OCI-LY1 (cell line): ENCODE measurements around the gene IGFBP2.

ENCODE experiments used
- H2AFZ ChIP-seq: fragments of 200-600 bp; sonication (generic), shearing (Covaris generic); 2 replicates; pipeline ENCODE4 v1.6.0; 2014; ENCODE audit warnings: antibody characterized with exemption, mild to moderate bottlenecking, low read length
- H3F3A ChIP-seq: fragments of 200-600 bp; sonication (generic), shearing (Covaris generic); 2 replicates; pipeline ENCODE4 v1.6.0; 2014; ENCODE audit warnings: mild to moderate bottlenecking, antibody characterized with exemption, low read length, moderate library complexity; ENCODE audit not compliant: insufficient read depth
- H3K27ac ChIP-seq: fragments of 200-600 bp; sonication (generic); 2 replicates; pipeline ENCODE4 v1.5.1; 2014; ENCODE audit warnings: low read length, mixed run types, mild to moderate bottlenecking, low read depth; ENCODE audit not compliant: poor library complexity, severe bottlenecking
- H3K27me3 ChIP-seq: fragments of 200-600 bp; sonication (generic); 2 replicates; pipeline ENCODE4 v1.6.0; 2014; ENCODE audit warnings: antibody characterized with exemption, mild to moderate bottlenecking, low read length, moderate library complexity; ENCODE audit not compliant: insufficient read depth
- H3K36me3 ChIP-seq: fragments of 200-600 bp; sonication (generic); 2 replicates; pipeline ENCODE4 v1.6.1; 2014; ENCODE audit warnings: mild to moderate bottlenecking, antibody characterized with exemption, low read length, moderate library complexity, mixed read lengths; ENCODE audit not compliant: insufficient read depth
- H3K4me1 ChIP-seq: fragments of 200-600 bp; sonication (generic); 2 replicates; pipeline ENCODE4 v1.5.1; 2014; ENCODE audit warnings: mild to moderate bottlenecking, low read length, moderate library complexity; ENCODE audit not compliant: insufficient read depth, severe bottlenecking
- H3K4me2 ChIP-seq: fragments of 200-600 bp; sonication (generic), shearing (Covaris generic); 2 replicates; pipeline ENCODE4 v1.6.1; 2014; ENCODE audit warnings: low read length
- H3K4me3 ChIP-seq: fragments of 200-600 bp; sonication (generic); 2 replicates; pipeline ENCODE4 v1.5.1; 2014; ENCODE audit warnings: low read length, low read depth, mild to moderate bottlenecking, mixed read lengths; ENCODE audit not compliant: poor library complexity, severe bottlenecking
- H3K79me2 ChIP-seq: fragments of 200-600 bp; shearing (Covaris generic); 2 replicates; pipeline ENCODE4 v1.6.1; 2016; ENCODE audit warnings: mixed run types, low read length, mixed read lengths; ENCODE audit not compliant: insufficient read depth
- H3K9ac ChIP-seq: fragments of 200-600 bp; sonication (generic), shearing (Covaris generic); 2 replicates; pipeline ENCODE4 v1.6.1; 2014; ENCODE audit warnings: mild to moderate bottlenecking, low read length, mixed read lengths
- H3K9me2 ChIP-seq: fragments of 200-600 bp; sonication (generic), shearing (Covaris generic); 2 replicates; pipeline ENCODE4 v1.6.1; 2014; ENCODE audit warnings: low read depth, mild to moderate bottlenecking, low read length, mixed read lengths
- H3K9me3 ChIP-seq: fragments of 200-600 bp; shearing (Covaris generic); 2 replicates; pipeline ENCODE4 v1.6.1; 2014; ENCODE audit warnings: low read length, mixed read lengths
- H4K20me1 ChIP-seq: fragments of 200-600 bp; sonication (generic), shearing (Covaris generic); 2 replicates; pipeline ENCODE4 v1.6.0; 2016; ENCODE audit warnings: mild to moderate bottlenecking, low read length; ENCODE audit not compliant: insufficient read depth
- CTCF ChIP-seq: fragments of 200-600 bp; sonication (generic), shearing (Covaris generic); IDR thresholded peaks from 2 replicates; pipeline ENCODE4 v1.5.1; 2017; ENCODE audit warnings: mild to moderate bottlenecking, antibody characterized with exemption, low read length, moderate library complexity, mixed read lengths
- EZH2 ChIP-seq: fragments of 200-600 bp; sonication (generic), shearing (Covaris generic); IDR thresholded peaks from 2 replicates; pipeline ENCODE4 v1.8.0; 2017; ENCODE audit warnings: borderline replicate concordance, mixed run types, mild to moderate bottlenecking, antibody characterized with exemption, low read length, moderate library complexity, mixed read lengths

Gene IGFBP2

GRCh38 chr2:216644842-216645635 lies 11.8 kb downstream of the IGFBP2 start:
- H3K27ac ChIP-seq = no peak overlapping the region
- H3K9me3 ChIP-seq = 0 out of 2 replicates have a peak, but pooled peaks cover 2% of the 10 kb centered on the region
- H2AFZ ChIP-seq = no peak overlapping the region
- H3F3A ChIP-seq = no peaks in the 10 kb centered on the region
- TF ChIP-seq CTCF = no peak
- no peak for TF ChIP-seq EZH2
- H3K4me3 ChIP-seq = no peak overlapping the region
- no peaks in the 10 kb centered on the region for H3K4me1 ChIP-seq
- H3K9me2 ChIP-seq = no peaks in the 10 kb centered on the region
- H4K20me1 ChIP-seq = no peaks in the 10 kb centered on the region
- H3K9ac ChIP-seq = no peak overlapping the region
- H3K27me3 ChIP-seq = no peaks in the 10 kb centered on the region
- H3K36me3 ChIP-seq = no peaks in the 10 kb centered on the region
- H3K79me2 ChIP-seq = no peaks in the 10 kb centered on the region
- no peak overlapping the region for H3K4me2 ChIP-seq

- Histone ChIP-seq H3K4me3 (no peak overlapping the region), H4K20me1 (no peaks in the 10 kb centered on the region), H3K27ac (no peak overlapping the region), H2AFZ (no peak overlapping the region), H3K9me2 (no peaks in the 10 kb centered on the region), H3K9me3 (0 out of 2 replicates have a peak, but pooled peaks cover 2% of the 10 kb centered on the region), H3F3A (no peaks in the 10 kb centered on the region), H3K27me3 (no peaks in the 10 kb centered on the region), H3K79me2 (no peaks in the 10 kb centered on the region), H3K4me1 (no peaks in the 10 kb centered on the region), H3K4me2 (no peak overlapping the region), H3K36me3 (no peaks in the 10 kb centered on the region), H3K9ac (no peak overlapping the region)
- TF ChIP-seq CTCF (no peak), EZH2 (no peak)
Measured at GRCh38 chr2:216645636-216645950, 12.4 kb downstream of the IGFBP2 start.

DNA sequence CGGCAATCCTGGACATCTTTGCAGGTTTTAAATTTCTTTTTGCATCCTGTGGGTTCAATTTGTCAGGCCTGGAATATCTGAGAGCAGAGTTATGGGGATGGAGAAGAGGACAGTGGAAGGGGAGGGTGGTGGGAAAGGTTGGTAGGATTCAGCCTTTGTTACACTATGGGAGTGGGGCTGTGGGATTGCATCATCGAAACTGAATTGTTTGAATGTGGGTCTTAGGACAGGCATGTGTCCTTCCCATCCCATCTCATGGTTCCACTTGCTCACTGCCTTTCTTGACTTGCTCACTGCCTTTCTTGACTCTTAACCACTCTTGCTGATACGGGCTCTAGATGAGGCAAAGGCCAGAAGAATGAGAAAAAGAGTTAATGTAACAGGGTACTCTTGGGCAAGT lies 12.9 kb downstream of the IGFBP2 start:
- TF ChIP-seq EZH2 (no peak), CTCF (no peak)
- Histone ChIP-seq H3K27ac (no peak overlapping the region), H3K36me3 (no peaks in the 10 kb centered on the region), H3K9ac (no peak overlapping the region), H3K4me3 (no peak overlapping the region), H3K4me2 (no peak overlapping the region), H3K79me2 (no peaks in the 10 kb centered on the region), H3K4me1 (no peaks in the 10 kb centered on the region), H2AFZ (no peak overlapping the region), H3K9me3 (0 out of 2 replicates have a peak, but pooled peaks cover 2% of the 10 kb centered on the region), H4K20me1 (no peaks in the 10 kb centered on the region), H3K9me2 (no peaks in the 10 kb centered on the region), H3F3A (no peaks in the 10 kb centered on the region), H3K27me3 (no peaks in the 10 kb centered on the region)
